GM13977 (cell line): ENCODE results near the gene SYNE1.

Experiments used
- DNase-seq: peaks from one replicate; pipeline ENCODE4 v3.0.0; 2012; ENCODE audit warnings: low spot score
- in situ Hi-C: fragments of 300-500 bp; cut with MboI; formaldehyde crosslinking; loops from one replicate; pipeline ENCODE4 v1.12.0; 2022; ENCODE audit warnings: low sequenced_read_pairs, low pct_unique_long_range_greater_than_20kb, mixed read lengths, inconsistent platforms; ENCODE audit not compliant: unreplicated experiment
- TF ChIP-seq, protein P1 (sequence below): IDR thresholded peaks from 2 replicates; pipeline ENCODE4 v1.5.1; 2012; ENCODE audit warnings: mild to moderate bottlenecking, control low read depth; ENCODE audit not compliant: insufficient read depth; ENCODE audit errors: extremely low read depth, missing control alignments

The SYNE1 gene

DNA sequence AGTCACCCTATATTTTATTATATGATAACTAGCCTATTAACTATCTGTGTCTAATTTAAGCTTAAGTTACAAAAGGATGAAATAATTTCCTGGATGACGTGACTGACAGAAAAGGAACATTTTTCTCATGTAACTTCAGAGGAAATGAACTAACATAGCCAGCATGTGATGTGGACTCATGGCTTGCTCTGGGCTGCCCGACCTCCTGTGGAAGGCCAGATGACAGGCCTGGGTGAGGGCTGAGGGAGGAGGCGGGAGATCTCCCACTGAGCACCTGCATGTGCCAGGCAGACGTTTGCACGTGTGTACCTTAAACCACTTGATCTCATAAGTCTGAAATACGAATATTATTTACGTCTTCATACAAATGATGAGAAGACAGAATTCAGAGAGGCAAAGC is 321.1 kb downstream of the SYNE1 start:
- no peak for DNase-seq
- in situ Hi-C loops: no loop called here
- TF ChIP-seq, protein P1, sequence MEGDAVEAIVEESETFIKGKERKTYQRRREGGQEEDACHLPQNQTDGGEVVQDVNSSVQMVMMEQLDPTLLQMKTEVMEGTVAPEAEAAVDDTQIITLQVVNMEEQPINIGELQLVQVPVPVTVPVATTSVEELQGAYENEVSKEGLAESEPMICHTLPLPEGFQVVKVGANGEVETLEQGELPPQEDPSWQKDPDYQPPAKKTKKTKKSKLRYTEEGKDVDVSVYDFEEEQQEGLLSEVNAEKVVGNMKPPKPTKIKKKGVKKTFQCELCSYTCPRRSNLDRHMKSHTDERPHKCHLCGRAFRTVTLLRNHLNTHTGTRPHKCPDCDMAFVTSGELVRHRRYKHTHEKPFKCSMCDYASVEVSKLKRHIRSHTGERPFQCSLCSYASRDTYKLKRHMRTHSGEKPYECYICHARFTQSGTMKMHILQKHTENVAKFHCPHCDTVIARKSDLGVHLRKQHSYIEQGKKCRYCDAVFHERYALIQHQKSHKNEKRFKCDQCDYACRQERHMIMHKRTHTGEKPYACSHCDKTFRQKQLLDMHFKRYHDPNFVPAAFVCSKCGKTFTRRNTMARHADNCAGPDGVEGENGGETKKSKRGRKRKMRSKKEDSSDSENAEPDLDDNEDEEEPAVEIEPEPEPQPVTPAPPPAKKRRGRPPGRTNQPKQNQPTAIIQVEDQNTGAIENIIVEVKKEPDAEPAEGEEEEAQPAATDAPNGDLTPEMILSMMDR: no peak

- TF ChIP-seq, protein P1: no peak
- no peak for DNase-seq
- in situ Hi-C loops: no loop called here
These were observed 322.7 kb downstream of the SYNE1 start for GRCh38 chr6:152314483-152314832.

DNA sequence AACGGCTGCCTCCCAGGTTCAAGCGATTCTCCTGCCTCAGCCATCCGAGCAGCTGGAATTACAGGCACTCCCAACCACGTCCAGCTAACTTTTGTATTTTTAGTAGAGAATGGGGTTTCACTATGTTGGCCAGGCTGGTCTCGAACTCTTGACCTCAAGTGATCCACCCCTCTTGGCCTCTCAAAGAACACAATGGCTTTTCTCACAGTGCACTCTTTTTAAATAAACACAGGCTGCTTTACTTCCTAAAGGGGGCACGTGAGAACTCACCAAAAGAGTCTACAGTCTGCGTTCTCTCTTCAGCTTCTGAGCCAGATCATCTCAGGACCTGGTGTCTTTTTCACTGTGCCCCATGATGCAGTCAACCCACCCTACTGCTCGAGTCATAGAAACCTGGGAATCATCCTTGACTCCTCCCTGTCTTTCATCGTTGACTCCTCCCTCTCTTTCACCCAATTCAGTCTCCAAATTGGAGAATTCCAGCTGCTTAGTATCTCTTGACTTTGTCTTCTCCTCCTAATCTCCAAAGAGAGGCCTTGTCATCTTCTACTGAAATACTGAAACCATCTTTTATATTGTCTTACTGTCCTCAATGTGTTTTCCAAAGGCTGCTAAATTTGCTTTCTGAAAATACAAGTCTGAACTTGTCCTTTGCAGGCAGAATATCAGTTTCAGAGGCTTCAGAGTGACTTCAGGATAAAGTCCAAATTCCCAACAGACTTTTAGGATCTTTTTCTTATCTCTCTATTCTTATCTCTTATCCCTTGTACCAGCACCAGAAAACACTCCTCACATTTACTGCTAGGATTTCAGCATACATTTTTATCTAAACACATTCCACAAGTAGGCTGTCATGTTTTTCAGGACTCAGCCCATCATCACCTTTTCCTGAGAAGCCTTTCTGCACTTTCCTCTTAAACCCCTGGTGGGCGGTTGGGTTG is 323.4 kb downstream of the SYNE1 start:
- TF ChIP-seq, protein P1: no peak
- DNase-seq: no peak

GRCh38 chr6:152312434-152312833 is 324.7 kb downstream of the SYNE1 start:
- TF ChIP-seq, protein P1: no peak
- DNase-seq: no peak
- in situ Hi-C loops: no loop called here

More for the DNA sequence above, 323.4 kb downstream of the SYNE1 start:
- in situ Hi-C loops: no loop called here

- DNase-seq: no peak
- in situ Hi-C loops: no loop called here
- TF ChIP-seq, protein P1: no peak
These were observed 326.7 kb downstream of the SYNE1 start for GRCh38 chr6:152310371-152310954.

DNA sequence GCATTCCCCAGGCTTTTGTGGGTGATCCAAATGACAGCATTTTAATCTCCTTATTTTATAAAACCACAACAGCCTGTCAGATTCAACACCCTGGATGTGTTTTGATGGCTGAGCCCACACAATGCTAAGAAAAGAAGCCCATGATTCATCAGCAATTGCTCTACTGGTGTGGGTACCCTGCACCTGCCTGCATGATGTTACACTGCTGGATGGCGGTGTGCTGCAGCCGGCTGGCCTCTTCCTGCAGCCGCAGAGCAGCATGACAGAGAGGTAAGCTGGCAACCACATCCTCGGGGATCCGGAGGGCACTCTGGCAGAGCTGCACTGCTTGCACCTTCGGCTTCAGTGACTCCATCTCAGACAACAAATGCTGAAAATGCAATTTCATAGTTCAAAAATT is 327.5 kb downstream of the SYNE1 start:
- TF ChIP-seq, protein P1: no peak
- no peak for DNase-seq
- in situ Hi-C loops: no loop called here
